NCI-H1105 (cell line): ENCODE results near the gene PMEL.
"Not testable (repeated sequence)": the region's sequence is repeated elsewhere in the genome, so short reads cannot be mapped to it uniquely, and the experiment has no call there.

ENCODE experiments used
- DNase-seq: peaks from one replicate; lab custom pipeline; 2025; lab: John Stamatoyannopoulos, UW

Gene PMEL

DNA sequence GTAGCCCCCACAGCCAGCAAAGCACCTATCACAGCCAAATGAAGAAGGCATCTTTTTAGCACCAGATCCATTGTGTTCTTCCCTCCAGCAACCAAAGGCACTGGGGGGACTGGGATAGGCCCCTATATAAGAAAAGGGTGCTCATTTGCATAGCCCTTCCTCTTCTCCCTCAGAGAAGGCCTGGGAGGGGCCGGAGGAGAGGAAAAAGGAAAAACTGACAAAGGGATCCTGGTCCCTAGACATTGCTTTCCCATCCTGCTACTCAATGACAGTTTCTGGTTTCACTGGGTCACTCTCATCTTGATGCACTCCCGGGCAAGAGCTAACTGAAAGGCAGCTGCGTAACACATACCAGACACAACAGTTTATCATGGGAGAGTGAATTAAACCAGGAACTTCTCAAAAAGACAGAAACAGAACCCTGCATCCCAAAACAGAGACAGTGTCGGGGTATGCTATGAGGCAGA, at the start of gene PMEL:
PMEL (minus strand) TSS at position 102 of the 467 bp plus-strand sequence; CDS start at position 71, 31 bp downstream.
- no peak for DNase-seq

DNA sequence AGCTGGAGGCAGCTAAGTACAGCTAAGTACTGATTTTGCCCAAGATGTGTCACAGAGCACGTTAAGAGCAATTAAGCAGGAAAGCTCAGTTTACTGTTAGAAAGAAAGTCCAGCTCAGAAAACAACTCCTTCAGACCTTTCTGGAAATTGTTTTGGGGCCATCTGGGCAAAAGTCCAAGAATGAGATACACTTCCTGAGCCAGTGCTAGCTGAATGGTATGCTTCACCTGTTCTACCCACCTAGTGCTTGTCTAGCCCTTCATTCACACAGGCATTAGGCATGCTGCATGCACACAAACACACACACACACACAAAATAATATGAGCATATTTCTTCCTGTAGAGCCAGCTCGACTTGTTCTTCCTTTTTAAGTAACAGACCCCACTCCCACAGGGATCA, 48.4 kb upstream of the PMEL start:
- DNase-seq = peak; percentile 1

DNA sequence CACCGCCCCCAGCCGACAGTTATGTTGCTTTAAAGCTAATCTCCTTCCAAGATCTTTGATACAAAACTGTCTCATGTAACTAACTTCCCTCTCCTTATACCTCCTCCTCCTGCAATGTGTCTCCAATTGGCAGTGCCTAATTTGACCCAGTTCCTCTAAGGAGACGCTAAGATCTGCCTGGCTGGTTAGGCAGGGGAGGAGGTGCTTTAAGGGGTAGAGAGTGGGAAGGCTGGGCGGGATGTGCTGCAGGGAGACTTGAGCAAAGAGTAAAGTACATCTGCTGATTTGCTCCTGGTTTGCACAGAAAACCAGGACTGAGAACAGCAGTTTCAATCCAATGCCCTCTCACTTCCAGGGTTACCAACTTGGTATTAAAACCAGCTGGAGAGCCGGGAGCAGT, 47.6 kb upstream of the PMEL start:
- DNase-seq = no peak

DNA sequence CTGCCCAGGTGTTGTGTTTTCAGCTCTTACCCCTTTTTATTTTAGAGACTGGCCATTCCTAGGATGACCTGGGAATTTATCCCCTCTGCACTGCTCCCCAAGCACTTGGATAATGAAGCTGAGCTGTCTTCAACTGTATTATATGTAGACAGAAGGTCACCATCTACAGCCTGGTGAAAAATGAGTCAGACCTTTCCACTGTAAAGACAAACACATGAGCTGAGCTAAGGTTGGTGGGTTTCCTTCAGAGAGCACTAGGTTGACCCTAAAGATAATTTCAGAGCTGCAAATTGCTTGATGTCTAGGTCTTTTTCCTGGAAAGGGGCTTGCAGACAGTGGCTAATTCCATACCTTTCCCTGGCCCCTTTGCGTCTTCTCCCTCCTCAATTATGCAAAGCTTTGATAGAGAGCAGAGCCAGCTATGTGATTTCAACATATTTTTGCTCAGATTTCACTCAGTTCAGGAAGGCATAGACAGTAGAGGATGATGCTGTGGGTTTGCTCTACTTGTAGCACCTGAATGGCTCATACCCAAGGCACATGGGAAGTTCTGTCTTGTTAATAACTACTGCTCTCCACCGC, 45.8 kb upstream of the PMEL start:
- DNase-seq = no peak

DNA sequence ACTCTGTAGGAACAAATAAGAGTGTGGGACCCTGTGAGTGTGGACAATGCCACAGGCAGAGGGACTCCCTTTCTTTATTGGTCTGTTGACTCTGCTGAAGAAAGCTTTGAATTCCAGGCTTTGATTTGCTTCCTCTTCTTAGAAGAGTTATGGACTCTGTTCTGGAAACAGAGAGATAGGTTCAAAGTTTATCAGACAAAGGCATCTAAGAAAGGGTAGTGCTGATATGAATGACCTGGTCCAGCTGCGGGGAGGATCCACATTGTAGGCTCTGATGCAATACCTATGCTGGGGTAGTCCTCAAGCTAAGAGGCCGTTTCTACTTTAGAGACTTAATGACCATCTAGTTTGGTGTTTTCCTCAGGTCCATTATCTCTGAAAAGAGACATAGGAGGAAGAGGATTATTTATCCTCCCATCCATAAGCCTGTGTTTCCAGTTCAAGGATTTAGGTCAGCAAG, 44.3 kb upstream of the PMEL start:
- DNase-seq = no peak

DNA sequence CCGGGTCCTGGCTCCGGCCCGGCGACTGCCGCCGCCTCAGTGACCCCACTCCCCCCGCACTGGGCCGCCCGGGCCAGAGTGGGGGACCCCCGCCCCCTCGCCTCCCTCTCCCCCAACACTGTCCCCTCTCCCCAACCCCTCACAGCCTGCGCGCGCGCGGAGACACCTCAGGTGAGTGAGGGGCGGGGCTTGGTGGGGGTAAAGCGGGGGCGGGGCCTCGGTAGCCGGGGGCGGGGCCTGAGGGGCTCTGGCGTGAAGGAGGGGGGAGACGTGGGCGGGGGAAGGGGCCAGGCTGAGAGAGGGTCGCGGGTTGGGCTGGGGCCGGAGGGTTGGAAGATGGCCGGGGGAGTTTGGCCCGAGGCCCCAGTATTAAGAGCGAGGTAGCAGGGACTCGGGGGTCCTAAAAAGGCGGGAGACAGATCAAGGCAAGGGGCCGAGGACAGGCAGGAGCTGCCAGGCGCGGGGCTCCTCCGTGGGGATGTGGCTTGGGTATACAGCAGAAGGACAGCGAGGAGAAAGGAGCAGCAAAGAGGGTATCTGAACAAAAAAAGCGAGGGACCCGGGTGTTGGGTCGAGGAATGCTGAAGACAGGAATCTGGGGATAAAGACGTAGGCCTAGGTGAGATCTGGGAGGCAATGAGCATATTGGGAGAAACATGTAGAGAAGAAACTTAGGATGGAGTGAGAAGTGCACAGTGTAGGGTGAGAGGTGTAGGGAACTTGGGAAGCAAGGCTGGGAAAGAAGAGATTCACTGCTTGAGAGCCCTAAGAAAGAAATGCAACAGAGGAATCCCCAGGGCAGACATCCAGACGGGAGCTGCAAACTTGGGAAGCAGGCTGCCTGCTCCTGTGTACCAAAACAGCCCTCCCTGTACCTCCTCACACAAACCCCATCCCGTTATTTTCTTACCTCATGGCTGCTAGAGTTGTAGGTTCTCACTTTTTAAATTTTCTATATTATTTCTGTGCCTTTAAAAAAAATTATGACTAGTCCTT, 42.0 kb upstream of the PMEL start:
- DNase-seq = peak; percentile 38

DNA sequence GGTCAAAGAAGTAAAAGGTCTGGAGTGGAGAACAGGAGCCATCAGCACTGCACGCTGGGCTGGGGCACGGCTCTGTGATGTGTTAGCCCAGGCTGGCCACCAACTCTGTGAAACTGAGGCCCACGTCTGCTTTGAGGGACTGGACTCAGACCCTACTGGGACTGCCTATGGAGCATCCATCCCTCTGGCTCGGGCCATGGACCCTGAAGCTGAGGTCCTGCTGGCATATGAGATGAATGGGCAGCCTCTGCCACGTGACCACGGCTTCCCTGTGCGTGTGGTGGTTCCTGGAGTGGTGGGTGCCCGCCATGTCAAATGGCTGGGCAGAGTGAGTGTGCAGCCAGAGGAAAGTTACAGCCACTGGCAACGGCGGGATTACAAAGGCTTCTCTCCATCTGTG, 38.4 kb upstream of the PMEL start:
- no peak for DNase-seq

DNA sequence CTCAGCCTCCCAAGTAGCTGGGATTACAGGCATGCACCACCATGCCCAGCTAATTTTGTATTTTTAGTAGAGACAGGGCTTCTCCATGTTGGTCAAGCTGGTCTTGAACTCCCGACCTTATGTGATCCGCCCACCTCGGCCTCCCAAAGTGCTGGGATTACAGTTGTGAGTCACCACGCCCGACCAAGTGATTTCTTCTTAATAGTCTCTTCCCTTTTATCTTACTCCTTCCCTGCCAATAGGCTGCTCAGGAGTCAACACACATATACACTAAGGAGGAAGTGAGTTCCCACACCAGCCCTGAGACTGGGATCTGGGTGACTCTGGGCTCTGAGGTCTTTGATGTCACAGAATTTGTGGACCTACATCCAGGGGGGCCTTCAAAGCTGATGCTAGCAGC, 37.5 kb upstream of the PMEL start:
- not testable (repeated sequence) for DNase-seq

DNA sequence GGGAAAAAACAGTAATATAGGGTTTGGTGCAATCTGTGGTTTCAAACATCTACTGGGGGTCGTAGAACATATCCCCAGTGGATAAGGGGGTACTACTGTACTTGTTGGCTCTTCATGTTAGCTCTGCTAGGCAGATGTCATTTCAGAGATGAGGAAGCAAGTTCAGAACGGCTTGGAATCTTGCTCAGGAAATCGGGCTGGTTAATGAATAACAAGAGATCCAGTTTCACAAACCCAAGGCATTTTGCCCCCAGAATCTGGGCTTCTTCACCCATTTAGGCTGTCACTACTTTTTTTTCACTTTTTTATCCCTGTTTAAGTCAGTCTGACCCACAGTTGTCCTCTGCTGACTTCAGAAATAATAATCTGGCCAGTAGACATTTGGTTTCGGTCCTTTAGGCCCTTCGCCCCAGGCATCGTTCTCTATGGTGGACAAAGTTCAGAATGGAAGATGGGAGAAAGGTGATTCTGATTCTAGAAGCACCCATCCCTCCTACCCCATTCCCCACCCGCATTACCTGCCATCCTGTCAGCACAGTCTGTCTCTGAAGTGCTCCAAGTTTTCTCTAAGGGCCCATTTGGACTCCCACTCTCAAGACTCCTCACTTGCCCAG, 35.8 kb upstream of the PMEL start:
- DNase-seq = no peak

DNA sequence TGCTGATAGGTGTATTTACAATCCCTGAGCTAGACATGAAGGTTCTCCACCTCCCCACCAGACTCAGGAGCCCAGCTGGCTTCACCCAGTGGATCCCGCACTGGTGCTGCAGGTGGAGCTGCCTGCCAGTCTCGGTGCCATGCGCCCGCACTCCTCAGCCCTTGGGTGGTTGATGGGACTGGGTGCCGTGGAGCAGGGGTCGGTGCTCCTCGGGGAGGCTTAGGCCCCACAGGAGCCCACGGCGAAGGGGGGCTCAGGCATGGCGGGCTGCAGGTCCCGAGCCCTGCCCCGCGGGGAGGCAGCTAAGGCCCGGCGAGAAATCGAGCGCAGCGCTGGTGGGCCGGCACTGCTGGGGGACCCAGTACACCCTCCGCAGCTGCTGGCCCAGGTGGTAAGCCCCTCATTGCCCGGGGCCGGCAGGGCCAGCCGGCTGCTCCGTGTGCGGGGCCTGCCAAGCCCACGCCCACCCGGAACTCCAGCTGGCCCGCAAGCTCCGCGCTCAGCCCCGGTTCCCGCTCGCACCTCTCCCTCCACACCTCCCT, 34.2 kb upstream of the PMEL start:
- not testable (repeated sequence) for DNase-seq

DNA sequence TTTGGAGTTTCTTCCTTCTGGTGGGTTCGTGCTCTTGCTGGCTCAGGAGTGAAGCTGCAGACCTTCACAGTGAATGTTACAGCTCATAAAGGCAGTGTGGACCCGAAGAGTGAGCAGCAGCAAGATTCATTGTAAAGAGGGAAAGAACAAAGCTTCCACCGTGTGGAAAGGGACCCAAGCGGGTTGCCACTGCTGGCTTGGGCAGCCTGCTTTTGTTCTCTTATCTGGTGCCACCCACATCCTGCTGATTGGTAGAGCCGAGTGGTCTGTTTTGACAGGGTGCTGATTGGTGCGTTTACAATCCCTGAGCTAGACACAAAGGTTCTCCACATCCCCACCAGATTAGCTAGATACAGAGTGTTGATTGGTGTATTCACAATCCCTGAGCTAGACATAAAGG, 33.7 kb upstream of the PMEL start:
- DNase-seq = not testable (repeated sequence)

DNA sequence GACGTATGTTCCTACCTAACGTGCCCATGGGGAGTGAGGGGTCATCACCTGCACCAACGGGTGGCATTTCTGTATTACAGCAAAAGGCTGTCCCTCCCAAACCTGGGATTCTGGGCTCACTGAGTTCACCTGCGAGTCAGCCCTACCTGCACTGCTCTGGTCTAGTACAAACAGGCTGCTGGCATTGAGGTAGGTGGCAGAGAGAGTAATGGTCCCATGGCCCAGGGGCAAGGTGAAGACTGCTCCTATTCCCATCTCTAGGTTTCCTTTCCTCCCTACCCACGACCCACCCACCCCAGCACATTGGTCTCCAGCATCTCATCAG, 31.7 kb upstream of the PMEL start:
- DNase-seq = no peak

DNA sequence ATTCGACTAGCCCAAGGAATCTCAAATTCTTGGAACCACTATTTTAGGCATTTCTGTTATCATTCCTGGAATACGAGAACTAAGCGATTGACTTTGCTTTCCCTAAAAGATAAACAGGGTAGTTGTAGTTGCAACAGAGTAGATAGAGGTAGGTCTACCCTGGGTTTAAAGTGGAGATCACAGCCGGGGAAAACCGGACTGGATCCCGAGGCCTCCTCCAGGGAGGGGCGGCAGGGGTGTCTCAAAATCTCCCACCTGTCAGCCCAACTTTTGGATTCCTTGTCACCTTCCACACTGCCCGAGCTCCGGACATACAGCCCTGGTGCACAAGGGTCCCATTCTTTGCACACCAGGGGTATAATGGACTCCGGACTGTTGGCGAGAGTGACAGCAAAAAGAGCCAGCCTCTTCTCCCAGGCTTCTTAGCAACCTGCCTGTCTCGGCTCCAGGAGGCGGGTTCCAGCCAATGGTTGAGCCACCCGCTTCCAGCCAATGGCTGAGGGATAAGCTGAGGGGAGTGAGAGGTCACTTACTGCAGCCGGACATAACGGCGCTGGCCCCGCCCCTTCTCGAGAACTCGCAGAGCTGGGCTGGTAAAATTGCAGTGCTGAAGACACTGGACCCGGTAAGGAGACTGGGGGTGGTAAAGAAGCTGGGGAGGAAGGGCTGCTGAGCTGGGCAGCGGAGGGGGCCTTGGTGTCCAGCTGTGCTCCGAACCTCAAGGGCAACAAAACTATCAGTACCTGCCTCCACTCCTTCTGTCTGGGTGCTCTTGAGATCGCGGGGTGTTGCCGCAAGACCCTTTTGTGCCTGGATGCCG, 31.1 kb upstream of the PMEL start, which contains the start of gene SUOX:
SUOX (plus strand) TSS at position 562 of the 820 bp plus-strand sequence. CDS start 4,946 bp downstream, outside the sequence.
- peak; percentile 60 for DNase-seq

DNA sequence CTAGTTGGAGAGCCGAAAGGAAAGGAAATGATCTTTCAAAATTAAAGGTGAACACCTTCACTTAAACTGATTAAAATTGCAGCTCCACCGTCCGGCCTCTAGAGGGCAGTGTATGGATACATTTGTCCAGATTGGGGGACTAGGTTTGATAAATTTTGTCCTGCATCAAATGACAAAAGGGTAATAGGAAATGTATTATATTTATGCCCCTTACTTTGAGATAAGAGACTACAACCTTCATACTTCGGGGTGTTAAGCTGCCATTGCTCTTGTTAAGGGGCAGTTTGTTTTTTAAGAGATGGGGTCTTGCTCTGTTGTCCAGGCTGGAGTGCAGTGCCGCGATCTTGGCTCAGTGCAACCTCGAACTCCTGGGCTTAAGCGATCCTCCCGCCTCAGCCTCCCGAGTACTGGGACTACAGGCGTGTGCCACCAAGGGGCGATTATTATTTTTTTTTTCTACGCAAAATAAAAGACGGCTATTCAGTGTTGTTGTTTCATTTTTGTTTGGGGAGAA, 30.4 kb upstream of the PMEL start:
- peak; percentile 5 for DNase-seq

DNA sequence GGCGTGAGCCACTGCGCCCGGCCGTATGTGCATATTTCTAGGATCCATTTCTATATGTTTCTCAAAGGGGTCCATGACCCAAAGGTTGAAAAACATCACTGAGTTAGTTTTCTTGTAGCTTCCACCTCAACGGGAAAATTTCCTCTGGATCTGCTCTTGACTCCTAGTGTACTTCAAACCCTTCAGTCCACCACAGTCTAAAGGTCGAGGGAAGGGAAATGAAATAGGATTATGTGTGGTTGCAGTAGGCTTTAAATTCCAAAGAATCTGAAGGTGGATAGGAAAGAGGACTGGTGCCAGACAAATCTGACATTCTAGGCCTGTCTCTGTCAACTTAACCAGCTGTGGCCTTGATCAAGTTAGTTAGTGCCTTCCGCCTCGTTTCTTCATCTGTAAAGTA, 29.5 kb upstream of the PMEL start:
- DNase-seq = no peak

DNA sequence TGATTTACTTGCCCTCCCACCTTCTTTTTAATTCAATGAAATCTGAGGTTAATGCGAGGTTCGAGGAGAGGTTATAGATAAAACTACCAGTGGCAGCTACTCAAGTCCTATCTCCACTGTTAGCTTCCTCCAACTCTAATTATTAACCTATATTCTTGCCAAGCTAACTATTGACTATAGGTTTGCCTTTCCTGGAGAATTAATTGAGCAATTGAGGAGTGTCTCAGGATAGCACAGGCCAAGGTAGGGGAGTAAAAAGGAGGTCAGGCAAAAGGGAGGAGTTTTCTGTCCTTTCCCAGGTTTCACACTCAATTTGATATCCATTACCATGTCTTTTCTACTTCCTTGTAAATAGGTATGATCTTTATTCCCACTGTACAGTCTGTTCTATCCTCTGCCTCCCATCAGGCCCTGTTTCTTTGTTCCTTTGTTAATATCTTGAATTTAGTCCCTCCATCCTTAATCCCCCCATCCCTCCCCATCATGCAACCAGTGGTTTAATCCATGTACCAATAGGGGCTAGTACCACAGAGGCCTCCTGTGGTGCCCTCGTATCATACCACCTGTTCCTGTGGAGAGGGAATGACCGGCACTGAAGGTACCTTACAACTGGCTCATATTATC, 27.5 kb upstream of the PMEL start:
- DNase-seq = no peak

DNA sequence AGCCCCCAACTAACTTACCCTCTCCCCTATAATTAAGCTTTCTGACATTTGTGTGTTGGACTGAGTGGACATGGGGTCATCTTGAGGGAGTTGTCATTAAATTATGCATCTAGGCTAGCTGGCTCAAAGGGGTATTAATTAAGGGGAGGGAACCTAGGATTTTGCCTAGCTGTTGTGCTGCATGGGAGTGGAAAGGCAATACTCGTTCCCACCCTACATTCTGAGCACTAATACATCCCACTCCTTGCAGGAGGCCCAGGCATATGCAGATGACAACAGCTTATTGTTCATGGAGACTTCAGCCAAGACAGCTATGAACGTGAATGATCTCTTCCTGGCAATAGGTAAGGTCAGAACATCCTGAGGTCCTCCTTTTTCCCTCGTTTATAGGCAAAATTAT, 25.3 kb upstream of the PMEL start:
- DNase-seq = no peak

DNA sequence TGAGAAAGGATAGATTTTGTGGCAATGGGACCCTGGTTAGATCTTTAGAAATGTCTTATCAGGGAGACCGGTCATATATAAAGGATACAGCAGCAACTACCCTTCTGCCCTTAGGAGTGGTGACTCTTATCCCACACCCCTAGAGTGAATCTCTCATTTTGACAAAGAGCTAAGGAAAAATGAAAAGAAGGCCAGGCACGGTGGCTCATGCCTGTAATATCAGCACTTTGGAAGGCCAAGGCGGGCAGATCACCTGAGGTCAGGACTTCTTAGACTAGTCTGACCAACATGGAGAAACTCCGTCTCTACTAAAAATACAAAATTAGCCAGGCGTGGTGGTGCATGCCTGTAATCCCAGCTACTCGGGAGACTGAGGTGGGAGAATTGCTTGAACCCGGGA, 20.1 kb upstream of the PMEL start:
- not testable (repeated sequence) for DNase-seq

DNA sequence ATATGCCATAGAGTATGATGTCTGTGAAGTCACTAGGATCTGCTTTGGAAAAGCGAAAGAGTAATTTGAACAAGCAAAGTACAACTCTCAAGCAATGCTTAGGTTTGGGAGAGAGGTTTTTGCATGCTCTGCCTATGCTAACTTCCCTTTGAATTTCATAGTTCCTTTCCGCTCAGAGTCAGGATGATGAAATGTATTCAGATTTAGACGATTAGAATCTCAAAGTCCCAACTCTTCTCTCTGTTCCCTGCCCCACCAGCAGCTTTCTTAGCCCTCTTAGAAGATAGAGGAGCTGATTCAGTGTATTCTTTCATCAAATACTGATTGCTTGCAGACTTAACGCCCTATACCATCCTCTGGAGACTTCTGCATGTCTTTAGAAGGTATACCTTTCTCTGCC, 19.5 kb upstream of the PMEL start:
- no peak for DNase-seq

DNA sequence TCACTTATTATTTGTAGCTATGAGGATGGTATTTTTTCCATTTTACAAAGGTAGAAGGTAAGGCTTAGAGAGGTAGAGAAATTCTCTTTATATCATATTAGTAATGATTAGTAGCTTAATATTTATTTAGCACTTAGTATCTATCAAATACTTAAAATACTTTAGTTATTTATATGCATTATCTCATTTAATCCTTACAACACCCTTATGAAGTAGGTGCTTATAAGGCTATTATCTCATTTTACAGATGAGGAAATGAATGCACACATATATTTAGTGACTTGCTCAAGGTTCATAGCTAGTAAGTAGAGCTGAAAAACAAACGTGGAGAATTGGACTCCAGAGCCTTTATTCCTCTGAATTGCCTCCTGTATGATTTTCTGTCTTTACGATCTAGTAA, 19.0 kb upstream of the PMEL start:
- no peak for DNase-seq
